GM23338 (cell line): Measurements from ENCODE around the gene ZNF76. TPM values are rescaled to one million over a fixed set of nuclear protein-coding genes. Genes with fewer than 3 reads are reported as not detected.

ENCODE experiments used
- ATAC-seq: fragments of 200-7000 bp; cut with Tn5 transposase; 3 replicates; pipeline ENCODE4 v1.9.1; 2020
- DNase-seq: peaks from one replicate; pipeline ENCODE4 v3.0.0-alpha.2; 2015; ENCODE audit warnings: low spot score
- H2AFZ ChIP-seq: fragments of 200-600 bp; sonication (generic); 2 replicates; pipeline ENCODE4 v1.8.0; 2016; ENCODE audit warnings: antibody characterized with exemption, mild to moderate bottlenecking, moderate library complexity
- H3F3A ChIP-seq: fragments of 200-600 bp; sonication (generic); replicated peaks from 2 replicates; pipeline ENCODE4 v1.8.0; 2017; ENCODE audit warnings: antibody characterized with exemption, mixed run types, low read depth
- H3K27ac ChIP-seq: fragments of 200-600 bp; sonication (generic); 2 replicates; pipeline ENCODE4 v1.6.1; 2016; ENCODE audit warnings: low read depth
- H3K27me3 ChIP-seq: fragments of 200-600 bp; sonication (generic); 2 replicates; pipeline ENCODE4 v1.8.0; 2016; ENCODE audit warnings: mild to moderate bottlenecking, mixed run types, moderate library complexity; ENCODE audit not compliant: insufficient read depth
- H3K36me3 ChIP-seq: fragments of 200-600 bp; sonication (generic); 2 replicates; pipeline ENCODE4 v1.8.0; 2016; ENCODE audit warnings: mild to moderate bottlenecking; ENCODE audit not compliant: insufficient read depth
- H3K4me1 ChIP-seq: fragments of 200-600 bp; sonication (generic); 2 replicates; pipeline ENCODE4 v1.8.0; 2016; ENCODE audit warnings: mild to moderate bottlenecking, moderate library complexity; ENCODE audit not compliant: insufficient read depth
- H3K4me2 ChIP-seq: fragments of 200-600 bp; sonication (generic); 2 replicates; pipeline ENCODE4 v1.7.1; 2017; ENCODE audit warnings: mixed run types
- H3K4me3 ChIP-seq: fragments of 200-600 bp; sonication (generic); 2 replicates; pipeline ENCODE4 v1.6.1; 2016; ENCODE audit warnings: mixed run types
- H3K79me2 ChIP-seq: fragments of 200-600 bp; sonication (generic); replicated peaks from 2 replicates; pipeline ENCODE4 v1.8.0; 2017; ENCODE audit warnings: mild to moderate bottlenecking; ENCODE audit not compliant: insufficient read depth
- H3K9me2 ChIP-seq: fragments of 200-600 bp; sonication (generic); 2 replicates; pipeline ENCODE4 v1.8.0; 2017; ENCODE audit not compliant: insufficient read depth
- H4K20me1 ChIP-seq: fragments of 200-600 bp; sonication (generic); replicated peaks from 2 replicates; pipeline ENCODE4 v1.8.0; 2017; ENCODE audit warnings: mild to moderate bottlenecking; ENCODE audit not compliant: insufficient read depth
- H3K27ac Mint-ChIP-seq: 2 replicates; pipeline ENCODE4 v1.8.0; 2020; ENCODE audit warnings: inconsistent platforms, mild to moderate bottlenecking, moderate library complexity, mixed read lengths
- H3K27me3 Mint-ChIP-seq: 3 replicates; pipeline ENCODE4 v1.8.0; 2022; ENCODE audit warnings: low read depth, mild to moderate bottlenecking, moderate library complexity, mixed read lengths, inconsistent platforms; ENCODE audit not compliant: insufficient read depth, poor library complexity
- H3K36me3 Mint-ChIP-seq: 3 replicates; pipeline ENCODE4 v1.8.0; 2021; ENCODE audit warnings: low read depth, mild to moderate bottlenecking, inconsistent platforms, moderate library complexity, mixed read lengths
- H3K4me1 Mint-ChIP-seq: 3 replicates; pipeline ENCODE4 v1.8.0; 2020; ENCODE audit warnings: mild to moderate bottlenecking, inconsistent platforms, mixed read lengths
- H3K4me3 Mint-ChIP-seq: 3 replicates; pipeline ENCODE4 v1.8.0; 2021; ENCODE audit warnings: moderate library complexity, mild to moderate bottlenecking, inconsistent platforms, mixed read lengths
- H3K9me3 Mint-ChIP-seq: 3 replicates; pipeline ENCODE4 v1.8.0; 2020; ENCODE audit warnings: moderate library complexity, mild to moderate bottlenecking, inconsistent platforms, mixed read lengths
- CREB1 ChIP-seq: fragments of 250-450 bp; sonication (Bioruptor Pico); IDR thresholded peaks from 2 replicates; pipeline ENCODE4 v1.5.0; 2020; ENCODE audit warnings: low read depth, mild to moderate bottlenecking, moderate library complexity
- EZH2phosphoT487 ChIP-seq: fragments of 200-600 bp; sonication (generic); IDR thresholded peaks from one replicate; pipeline ENCODE4 v1.8.1; 2018; ENCODE audit warnings: antibody characterized with exemption; ENCODE audit not compliant: unreplicated experiment
- JUNB ChIP-seq: IDR thresholded peaks from one replicate; pipeline ENCODE4 v1.6.1; 2016; ENCODE audit warnings: antibody characterized with exemption; ENCODE audit not compliant: unreplicated experiment
- NANOG ChIP-seq: IDR thresholded peaks from 2 replicates; pipeline ENCODE4 v1.6.1; 2016; ENCODE audit warnings: antibody characterized with exemption, borderline replicate concordance
- POLR2AphosphoS5 ChIP-seq: IDR thresholded peaks from 2 replicates; pipeline ENCODE4 v1.6.1; 2016; ENCODE audit warnings: antibody characterized with exemption, low read depth
- ZNF114 ChIP-seq: fragments of 250-450 bp; sonication (Bioruptor Pico); IDR thresholded peaks from 2 replicates; pipeline ENCODE4 v1.5.0; 2020; ENCODE audit warnings: mild to moderate bottlenecking, moderate library complexity
- ZNF331 ChIP-seq: fragments of 250-450 bp; sonication (Bioruptor Pico); IDR thresholded peaks from 2 replicates; pipeline ENCODE4 v1.5.0; 2020; ENCODE audit warnings: low read depth, mild to moderate bottlenecking, moderate library complexity
- polyA plus RNA-seq: library from polyadenylated mRNA; unstranded; fragments of >200 nt; fragmentation: Nextera tagmentation; extraction: Ambion mirVana; gene quantifications from 2 replicates; pipeline ENCODE4 v1.2.1, GENCODE V29; 2016
- total RNA-seq: library from RNA; depleted of rRNA; stranded (reverse); fragments of >200 nt; shearing (Covaris generic); gene quantifications from 2 replicates; pipeline ENCODE4 v1.2.3, GENCODE V29; 2014
- TF ChIP-seq, protein P1 (sequence below): fragments of 250-450 bp; sonication (Bioruptor Pico); IDR thresholded peaks from 2 replicates; pipeline ENCODE4 v1.5.0; 2020; ENCODE audit warnings: mild to moderate bottlenecking, moderate library complexity
- TF ChIP-seq, protein P2 (sequence below): IDR thresholded peaks from 2 replicates; pipeline ENCODE4 v1.6.1; 2016; ENCODE audit warnings: antibody characterized with exemption
- TF ChIP-seq, protein P3 (sequence below), 2 experiments: fragments of 200-600 bp in 1 of 2; sonication (generic) in 1 of 2; conservative IDR thresholded peaks; 2 replicates each; pipeline versions ENCODE4 v1.5.1 to v1.6.1; 2016 to 2017; ENCODE audit warnings: antibody characterized with exemption in 2 of 2, low read depth in 2 of 2, mild to moderate bottlenecking in 2 of 2, moderate library complexity in 1 of 2

ZNF76 gene
- total and polyA plus RNA-seq, 2 experiments from 2014 or later, result 12.5 to 18.8 TPM

DNA sequence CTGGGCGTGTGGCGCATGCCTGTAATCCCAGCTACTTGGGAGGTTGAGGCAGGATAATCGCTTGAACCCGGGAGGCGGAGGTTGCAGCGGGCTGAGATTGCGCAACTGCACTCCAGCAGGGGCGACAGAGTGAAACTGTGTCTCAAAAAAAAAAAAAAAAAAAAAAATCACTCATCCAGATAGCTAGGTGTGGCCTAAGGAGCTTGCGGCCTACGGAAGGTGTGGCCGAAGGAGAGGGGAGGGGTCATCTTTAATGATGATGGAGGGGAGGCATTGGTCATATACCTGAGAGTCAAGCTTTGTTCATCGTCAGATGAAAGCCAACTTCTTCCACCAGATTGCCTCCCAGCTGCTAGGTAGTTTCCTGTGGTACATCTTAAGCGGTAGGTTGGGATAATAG, 82.0 kb downstream of the ZNF76 start (continued):
- TF ChIP-seq, protein P1, sequence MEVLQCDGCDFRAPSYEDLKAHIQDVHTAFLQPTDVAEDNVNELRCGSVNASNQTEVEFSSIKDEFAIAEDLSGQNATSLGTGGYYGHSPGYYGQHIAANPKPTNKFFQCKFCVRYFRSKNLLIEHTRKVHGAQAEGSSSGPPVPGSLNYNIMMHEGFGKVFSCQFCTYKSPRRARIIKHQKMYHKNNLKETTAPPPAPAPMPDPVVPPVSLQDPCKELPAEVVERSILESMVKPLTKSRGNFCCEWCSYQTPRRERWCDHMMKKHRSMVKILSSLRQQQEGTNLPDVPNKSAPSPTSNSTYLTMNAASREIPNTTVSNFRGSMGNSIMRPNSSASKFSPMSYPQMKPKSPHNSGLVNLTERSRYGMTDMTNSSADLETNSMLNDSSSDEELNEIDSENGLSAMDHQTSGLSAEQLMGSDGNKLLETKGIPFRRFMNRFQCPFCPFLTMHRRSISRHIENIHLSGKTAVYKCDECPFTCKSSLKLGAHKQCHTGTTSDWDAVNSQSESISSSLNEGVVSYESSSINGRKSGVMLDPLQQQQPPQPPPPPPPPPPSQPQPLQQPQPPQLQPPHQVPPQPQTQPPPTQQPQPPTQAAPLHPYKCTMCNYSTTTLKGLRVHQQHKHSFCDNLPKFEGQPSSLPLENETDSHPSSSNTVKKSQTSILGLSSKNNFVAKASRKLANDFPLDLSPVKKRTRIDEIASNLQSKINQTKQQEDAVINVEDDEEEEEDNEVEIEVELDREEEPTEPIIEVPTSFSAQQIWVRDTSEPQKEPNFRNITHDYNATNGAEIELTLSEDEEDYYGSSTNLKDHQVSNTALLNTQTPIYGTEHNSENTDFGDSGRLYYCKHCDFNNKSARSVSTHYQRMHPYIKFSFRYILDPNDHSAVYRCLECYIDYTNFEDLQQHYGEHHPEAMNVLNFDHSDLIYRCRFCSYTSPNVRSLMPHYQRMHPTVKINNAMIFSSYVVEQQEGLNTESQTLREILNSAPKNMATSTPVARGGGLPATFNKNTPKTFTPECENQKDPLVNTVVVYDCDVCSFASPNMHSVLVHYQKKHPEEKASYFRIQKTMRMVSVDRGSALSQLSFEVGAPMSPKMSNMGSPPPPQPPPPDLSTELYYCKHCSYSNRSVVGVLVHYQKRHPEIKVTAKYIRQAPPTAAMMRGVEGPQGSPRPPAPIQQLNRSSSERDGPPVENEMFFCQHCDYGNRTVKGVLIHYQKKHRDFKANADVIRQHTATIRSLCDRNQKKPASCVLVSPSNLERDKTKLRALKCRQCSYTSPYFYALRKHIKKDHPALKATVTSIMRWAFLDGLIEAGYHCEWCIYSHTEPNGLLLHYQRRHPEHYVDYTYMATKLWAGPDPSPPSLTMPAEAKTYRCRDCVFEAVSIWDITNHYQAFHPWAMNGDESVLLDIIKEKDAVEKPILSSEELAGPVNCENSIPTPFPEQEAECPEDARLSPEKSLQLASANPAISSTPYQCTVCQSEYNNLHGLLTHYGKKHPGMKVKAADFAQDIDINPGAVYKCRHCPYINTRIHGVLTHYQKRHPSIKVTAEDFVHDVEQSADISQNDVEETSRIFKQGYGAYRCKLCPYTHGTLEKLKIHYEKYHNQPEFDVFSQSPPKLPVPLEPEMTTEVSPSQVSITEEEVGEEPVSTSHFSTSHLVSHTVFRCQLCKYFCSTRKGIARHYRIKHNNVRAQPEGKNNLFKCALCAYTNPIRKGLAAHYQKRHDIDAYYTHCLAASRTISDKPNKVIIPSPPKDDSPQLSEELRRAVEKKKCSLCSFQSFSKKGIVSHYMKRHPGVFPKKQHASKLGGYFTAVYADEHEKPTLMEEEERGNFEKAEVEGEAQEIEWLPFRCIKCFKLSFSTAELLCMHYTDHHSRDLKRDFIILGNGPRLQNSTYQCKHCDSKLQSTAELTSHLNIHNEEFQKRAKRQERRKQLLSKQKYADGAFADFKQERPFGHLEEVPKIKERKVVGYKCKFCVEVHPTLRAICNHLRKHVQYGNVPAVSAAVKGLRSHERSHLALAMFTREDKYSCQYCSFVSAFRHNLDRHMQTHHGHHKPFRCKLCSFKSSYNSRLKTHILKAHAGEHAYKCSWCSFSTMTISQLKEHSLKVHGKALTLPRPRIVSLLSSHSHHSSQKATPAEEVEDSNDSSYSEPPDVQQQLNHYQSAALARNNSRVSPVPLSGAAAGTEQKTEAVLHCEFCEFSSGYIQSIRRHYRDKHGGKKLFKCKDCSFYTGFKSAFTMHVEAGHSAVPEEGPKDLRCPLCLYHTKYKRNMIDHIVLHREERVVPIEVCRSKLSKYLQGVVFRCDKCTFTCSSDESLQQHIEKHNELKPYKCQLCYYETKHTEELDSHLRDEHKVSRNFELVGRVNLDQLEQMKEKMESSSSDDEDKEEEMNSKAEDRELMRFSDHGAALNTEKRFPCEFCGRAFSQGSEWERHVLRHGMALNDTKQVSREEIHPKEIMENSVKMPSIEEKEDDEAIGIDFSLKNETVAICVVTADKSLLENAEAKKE, result no peak
- TF ChIP-seq ZNF114 (CRISPR knock-in tag) (no peak), JUNB (no peak), POLR2AphosphoS5 (no peak), EZH2phosphoT487 (no peak), NANOG (no peak)
- TF ChIP-seq, protein P2, sequence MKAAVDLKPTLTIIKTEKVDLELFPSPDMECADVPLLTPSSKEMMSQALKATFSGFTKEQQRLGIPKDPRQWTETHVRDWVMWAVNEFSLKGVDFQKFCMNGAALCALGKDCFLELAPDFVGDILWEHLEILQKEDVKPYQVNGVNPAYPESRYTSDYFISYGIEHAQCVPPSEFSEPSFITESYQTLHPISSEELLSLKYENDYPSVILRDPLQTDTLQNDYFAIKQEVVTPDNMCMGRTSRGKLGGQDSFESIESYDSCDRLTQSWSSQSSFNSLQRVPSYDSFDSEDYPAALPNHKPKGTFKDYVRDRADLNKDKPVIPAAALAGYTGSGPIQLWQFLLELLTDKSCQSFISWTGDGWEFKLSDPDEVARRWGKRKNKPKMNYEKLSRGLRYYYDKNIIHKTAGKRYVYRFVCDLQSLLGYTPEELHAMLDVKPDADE, result no peak

DNA sequence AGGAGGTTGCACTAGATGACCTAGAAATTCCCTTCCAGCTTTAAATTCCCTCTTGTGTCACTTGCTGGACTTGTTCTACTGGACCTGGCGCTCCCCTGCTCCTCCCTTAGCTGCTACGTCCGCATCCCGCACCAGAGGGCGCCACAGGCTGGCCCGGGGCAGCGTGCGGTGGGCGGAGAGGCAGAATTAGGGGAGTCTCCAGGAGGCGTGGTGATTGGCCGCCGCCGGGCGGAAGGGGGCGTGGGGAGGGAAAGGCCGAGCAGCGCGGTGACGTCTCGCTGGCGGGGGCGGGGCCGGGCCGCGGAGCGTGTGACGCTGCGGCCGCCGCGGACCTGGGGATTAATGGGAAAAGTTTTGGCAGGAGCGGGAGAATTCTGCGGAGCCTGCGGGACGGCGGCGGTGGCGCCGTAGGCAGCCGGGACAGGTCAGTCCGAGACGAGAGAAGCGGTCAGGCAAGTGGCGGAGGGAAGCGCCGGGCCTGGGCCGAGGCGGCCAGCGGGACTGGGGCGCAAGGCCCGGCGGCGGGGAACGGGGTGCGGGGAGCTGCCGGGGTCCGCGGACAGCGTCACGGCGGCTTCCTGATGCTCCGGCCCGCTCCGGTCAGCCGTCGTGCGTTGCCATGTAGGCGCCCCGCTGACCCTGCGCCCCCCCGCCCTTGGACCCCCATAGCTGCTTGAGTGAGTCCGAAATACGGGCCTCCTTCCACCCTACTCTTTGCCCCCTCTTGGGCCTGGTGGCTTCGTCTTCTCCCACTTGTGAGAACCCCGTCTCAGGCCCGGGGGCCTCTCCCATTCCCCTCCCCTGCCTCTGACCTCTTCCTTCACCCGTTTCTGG, 82.9 kb downstream of the ZNF76 start, which contains the start of gene PPARD:
Gene PPARD (plus strand): TSS at position 301 of the 834 bp plus-strand sequence. CDS start 68,530 bp downstream, outside the sequence.
- H3K9me3 Mint-ChIP-seq, result peaks cover 9% of the 10 kb centered on the region; the same call in 2 of the 3 replicates
- DNase-seq (peak; percentile 97), ATAC-seq (peak; percentile 91)
- peaks cover 16% of the 10 kb centered on the region for H3K4me1 Mint-ChIP-seq
- no peaks in the 10 kb centered on the region; the same call in 2 of the 3 replicates for H3K36me3 Mint-ChIP-seq
- H3K4me3 ChIP-seq, result peak within 1 kb of the TSS; percentile 82
- peaks cover 5% of the 10 kb centered on the region for H3K27me3 Mint-ChIP-seq
- H3K79me2 ChIP-seq, result peaks cover 25% of the 10 kb centered on the region
- no peak within 1 kb of the TSS for H3K27ac Mint-ChIP-seq
- H3K4me3 Mint-ChIP-seq, result peak within 1 kb of the TSS; percentile 88
- 0 out of 2 replicates have a peak, but pooled peaks cover 3% of the 10 kb centered on the region for H4K20me1 ChIP-seq
- H3K4me1 ChIP-seq, result peaks cover 12% of the 10 kb centered on the region
- H3K36me3 ChIP-seq, result no peaks in the 10 kb centered on the region
- TF ChIP-seq CREB1 (CRISPR knock-in tag) (peak; percentile 89), POLR2AphosphoS5 (peak; percentile 77), ZNF331 (no peak), JUNB (no peak)
- TF ChIP-seq, protein P3, sequence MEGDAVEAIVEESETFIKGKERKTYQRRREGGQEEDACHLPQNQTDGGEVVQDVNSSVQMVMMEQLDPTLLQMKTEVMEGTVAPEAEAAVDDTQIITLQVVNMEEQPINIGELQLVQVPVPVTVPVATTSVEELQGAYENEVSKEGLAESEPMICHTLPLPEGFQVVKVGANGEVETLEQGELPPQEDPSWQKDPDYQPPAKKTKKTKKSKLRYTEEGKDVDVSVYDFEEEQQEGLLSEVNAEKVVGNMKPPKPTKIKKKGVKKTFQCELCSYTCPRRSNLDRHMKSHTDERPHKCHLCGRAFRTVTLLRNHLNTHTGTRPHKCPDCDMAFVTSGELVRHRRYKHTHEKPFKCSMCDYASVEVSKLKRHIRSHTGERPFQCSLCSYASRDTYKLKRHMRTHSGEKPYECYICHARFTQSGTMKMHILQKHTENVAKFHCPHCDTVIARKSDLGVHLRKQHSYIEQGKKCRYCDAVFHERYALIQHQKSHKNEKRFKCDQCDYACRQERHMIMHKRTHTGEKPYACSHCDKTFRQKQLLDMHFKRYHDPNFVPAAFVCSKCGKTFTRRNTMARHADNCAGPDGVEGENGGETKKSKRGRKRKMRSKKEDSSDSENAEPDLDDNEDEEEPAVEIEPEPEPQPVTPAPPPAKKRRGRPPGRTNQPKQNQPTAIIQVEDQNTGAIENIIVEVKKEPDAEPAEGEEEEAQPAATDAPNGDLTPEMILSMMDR (conservative IDR thresholded peaks at IDR 0.05; ENCODE audit: low read depth in 2 of 2), result peak; percentile 96 to 99
- no peak within 1 kb of the TSS for H3K27ac ChIP-seq
- peak within 1 kb of the TSS; percentile 80 for H2AFZ ChIP-seq
- H3K9me2 ChIP-seq, result no peaks in the 10 kb centered on the region
- H3F3A ChIP-seq, result peaks cover 5% of the 10 kb centered on the region; the same call in 1 of the 2 replicates
- H3K4me2 ChIP-seq, result peak within 1 kb of the TSS; percentile 85
- no peaks in the 10 kb centered on the region for H3K27me3 ChIP-seq
